GM12875 (cell line): ENCODE measurements around the gene FANK1.
"Not testable (repeated sequence)": the region's sequence is repeated elsewhere in the genome, so short reads cannot be mapped to it uniquely, and the experiment has no call there.

ENCODE experiments used
- H3K4me3 ChIP-seq: one replicate; pipeline ENCODE4 v1.5.1; 2011; ENCODE audit warnings: low read depth, low read length, control low read depth
- CTCF ChIP-seq: IDR thresholded peaks from 2 replicates; pipeline ENCODE4 v1.5.1; 2011; ENCODE audit warnings: low read depth, mild to moderate bottlenecking, control low read depth, inconsistent platforms, low read length, moderate library complexity, borderline replicate concordance; ENCODE audit not compliant: insufficient read depth

FANK1 gene

DNA sequence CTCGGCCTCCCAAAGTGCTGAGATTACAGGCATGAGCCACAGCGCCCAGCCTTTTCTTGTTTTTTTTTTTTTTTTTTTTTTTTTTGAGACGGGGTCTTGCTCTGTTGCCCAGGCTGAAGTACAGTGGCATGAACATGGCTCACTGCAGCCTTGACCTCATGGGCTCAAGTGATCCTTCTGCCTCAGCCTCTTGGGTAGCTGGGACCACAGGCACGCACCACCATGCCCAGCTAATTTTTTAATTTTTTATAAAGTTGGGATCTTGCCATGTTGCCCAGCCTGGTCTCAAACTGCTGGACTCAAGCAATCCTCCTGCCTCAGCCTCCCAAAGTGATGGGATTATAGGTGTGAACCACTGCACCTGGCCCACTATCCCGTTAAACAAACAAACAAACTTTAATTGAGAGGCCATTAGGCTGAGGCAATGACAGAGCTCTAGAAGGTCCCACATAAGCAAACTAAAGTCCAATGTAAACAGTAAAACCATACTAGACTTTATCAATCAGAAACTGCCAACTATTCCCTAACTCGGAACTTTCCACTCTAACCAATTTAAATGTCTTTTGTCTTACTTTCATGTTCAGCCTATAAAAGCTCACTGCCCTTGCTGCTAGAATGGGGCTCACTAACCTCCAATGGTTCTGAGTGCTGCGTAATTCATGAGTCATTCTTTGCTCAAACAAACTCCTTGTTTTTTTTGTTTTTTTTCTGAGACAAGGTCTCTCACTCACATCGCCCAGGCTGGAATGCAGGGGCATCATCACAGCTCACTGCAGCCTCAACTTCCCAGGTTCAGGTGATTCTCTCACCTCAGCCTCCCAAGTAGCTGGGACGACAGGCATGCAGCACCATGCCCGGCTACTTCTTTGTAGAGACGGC is 17.2 kb upstream of the FANK1 start:
- no peak overlapping the region for H3K4me3 ChIP-seq
- no peak for TF ChIP-seq CTCF

DNA sequence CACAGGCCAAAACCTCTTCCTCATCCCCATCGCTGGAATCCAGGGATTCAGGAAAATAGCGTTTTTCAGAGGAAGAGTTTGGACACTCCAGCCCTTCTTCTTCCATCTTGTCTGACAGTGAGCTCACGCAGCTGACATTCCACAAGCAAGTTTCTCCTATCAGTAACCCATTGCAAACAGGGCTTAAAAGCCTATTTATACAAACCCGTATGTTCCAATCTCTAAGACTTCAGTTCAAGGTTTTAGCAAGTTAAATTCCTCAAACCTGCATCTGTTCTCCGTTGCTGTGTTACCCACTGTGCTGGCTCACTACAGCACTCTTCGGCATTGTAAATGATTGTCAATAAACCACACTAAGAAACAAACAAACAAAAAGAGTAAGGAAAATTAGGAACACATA is 15.6 kb upstream of the FANK1 start:
- TF ChIP-seq CTCF = no peak
- no peak overlapping the region for H3K4me3 ChIP-seq

GRCh38 chr10:125881192-125881591 is 15.2 kb upstream of the FANK1 start, which contains the start of gene DHX32:
TSS of gene DHX32 (minus strand) at chr10:125881292. CDS start at chr10:125880824, 468 bp downstream.
- no peak within 1 kb of the TSS for H3K4me3 ChIP-seq
- no peak for TF ChIP-seq CTCF

DNA sequence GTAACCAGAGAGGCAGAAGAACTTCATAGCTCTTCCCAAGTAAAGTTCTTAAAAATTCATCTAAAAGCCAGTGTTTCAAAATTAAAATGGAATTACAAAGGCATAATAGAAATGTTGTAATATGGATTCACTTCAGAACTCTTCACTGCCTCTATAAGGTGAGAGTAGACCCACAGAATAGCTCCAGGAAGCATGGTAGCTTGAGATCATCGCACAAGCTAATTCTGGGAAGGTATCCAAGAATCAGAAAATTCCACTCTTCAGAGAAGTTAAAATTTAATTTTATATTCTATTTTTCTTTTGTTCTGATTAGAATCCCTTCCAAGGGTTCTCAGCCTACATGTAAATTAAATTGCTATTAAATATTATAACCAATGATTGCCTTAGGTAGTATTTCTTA is 13.8 kb upstream of the FANK1 start:
- no peak for TF ChIP-seq CTCF
- no peak overlapping the region for H3K4me3 ChIP-seq

- TF ChIP-seq CTCF = no peak
- H3K4me3 ChIP-seq = no peak overlapping the region
These were observed 13.2 kb upstream of the FANK1 start for GRCh38 chr10:125883211-125883610.

DNA sequence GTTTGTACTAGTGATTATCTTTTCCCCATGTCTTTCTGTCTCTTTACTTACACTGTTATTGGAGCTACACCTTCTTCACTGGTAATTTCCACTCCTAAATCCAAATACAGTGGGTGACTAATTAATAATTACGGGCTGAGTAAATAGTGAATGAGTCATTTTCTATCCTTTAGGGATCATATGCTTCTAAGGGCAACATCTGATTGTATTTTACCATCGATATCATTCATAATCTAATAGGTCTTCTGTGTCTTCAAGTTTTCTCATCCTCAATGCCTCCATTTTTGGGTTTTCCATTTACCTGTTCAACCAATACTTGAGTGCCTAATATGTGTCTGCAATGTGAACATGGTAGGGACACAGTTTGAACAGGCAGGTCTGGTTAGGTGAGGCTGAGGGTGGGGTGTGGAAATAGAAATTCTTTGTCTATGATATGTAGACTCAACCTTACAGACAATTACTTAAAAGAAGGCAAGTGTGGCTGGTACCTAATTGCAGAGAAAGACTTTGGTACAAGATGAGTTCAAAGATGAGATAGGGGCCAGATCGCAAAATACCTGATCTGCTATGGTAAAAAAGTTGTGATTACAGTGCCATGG is 9.4 kb upstream of the FANK1 start:
- H3K4me3 ChIP-seq = no peak overlapping the region
- TF ChIP-seq CTCF = no peak

GRCh38 chr10:125889441-125889840 is 6.9 kb upstream of the FANK1 start:
- not testable (repeated sequence) for H3K4me3 ChIP-seq

DNA sequence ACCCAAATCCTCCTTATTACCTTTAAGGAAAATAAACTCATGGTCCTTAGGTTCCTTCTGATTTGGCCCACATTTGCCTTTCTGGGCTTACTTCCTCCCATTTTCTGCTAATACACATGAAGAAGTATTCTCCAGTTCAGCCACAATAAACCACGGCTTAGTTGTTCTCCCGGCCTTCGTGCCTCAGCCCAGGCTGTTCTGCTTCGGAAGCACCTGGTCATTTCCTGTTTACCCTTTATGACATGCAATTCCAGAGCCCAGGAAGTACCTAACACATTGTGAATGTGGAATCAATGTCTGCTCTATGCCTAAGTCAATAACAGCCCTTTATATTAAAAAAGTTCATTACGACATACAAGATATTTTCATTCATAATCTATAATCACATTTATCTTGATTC is 4.0 kb upstream of the FANK1 start:
- not testable (repeated sequence) for H3K4me3 ChIP-seq

DNA sequence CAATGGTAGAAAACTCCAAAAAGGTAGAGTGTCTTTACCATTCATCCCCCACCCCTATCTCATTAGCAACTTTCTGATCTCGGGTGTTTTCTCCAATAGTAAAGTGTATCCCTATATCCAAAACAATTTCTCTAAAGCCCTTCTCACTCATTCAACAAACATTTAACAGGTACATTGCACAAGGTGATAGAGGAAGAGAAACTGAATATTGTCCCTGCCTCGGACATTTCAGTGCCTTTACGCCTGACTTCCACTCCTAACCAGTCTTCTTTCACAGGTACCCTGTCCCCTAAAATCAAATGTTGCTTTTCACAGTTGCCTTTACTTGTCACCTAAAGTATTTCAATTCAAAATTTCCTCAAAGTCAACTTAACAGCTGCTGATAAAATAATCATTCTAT is 2.2 kb upstream of the FANK1 start:
- H3K4me3 ChIP-seq = not testable (repeated sequence)

GRCh38 chr10:125895130-125896087 is 955 bp upstream of the FANK1 start:
- peak overlapping the region; percentile 63 for H3K4me3 ChIP-seq

DNA sequence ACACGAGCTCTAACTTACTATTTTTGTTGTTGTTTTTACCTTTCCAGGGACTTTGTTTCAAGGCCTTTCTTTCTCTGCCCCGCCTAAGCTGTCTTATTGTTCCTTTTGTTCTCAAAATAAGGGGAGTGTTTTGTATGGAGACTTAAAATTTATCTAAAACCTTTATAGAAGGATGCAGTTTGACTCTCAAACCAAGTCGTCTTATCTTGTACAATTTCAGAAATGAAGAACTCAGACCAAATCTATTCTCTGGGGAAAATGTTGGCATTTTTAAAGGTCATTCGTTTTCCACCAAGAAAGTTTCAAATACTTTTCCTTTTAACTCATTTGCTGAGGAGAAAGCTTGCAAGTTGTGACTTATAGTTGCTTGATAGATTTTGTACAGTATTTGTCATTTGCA is 953 bp downstream of the FANK1 start:
- not testable (repeated sequence) for H3K4me3 ChIP-seq
